ENCODE results near the gene PRICKLE3.

GRCh38 chrX:49157194-49157593 is 29.0 kb downstream of the PRICKLE3 start:
- TF ChIP-seq POLR2A (IDR thresholded peaks at IDR 0.05; ENCODE audit: low read depth, low read length) (no peak), FOS (IDR thresholded peaks at IDR 0.05; ENCODE audit: low read depth, low read length) (no peak), CTCF (conservative IDR thresholded peaks at IDR 0.05; ENCODE audit: low read depth, low read length) (no peak), CEBPB (IDR thresholded peaks at IDR 0.05; ENCODE audit: low read depth, low read length) (no peak), USF2 (IDR thresholded peaks at IDR 0.05; ENCODE audit: low read depth, low read length) (no peak)
